ENCODE data around the gene TMEM184A.
"Not testable (repeated sequence)": the region's sequence is repeated elsewhere in the genome, so short reads cannot be mapped to it uniquely, and the experiment has no call there.

TMEM184A gene

DNA sequence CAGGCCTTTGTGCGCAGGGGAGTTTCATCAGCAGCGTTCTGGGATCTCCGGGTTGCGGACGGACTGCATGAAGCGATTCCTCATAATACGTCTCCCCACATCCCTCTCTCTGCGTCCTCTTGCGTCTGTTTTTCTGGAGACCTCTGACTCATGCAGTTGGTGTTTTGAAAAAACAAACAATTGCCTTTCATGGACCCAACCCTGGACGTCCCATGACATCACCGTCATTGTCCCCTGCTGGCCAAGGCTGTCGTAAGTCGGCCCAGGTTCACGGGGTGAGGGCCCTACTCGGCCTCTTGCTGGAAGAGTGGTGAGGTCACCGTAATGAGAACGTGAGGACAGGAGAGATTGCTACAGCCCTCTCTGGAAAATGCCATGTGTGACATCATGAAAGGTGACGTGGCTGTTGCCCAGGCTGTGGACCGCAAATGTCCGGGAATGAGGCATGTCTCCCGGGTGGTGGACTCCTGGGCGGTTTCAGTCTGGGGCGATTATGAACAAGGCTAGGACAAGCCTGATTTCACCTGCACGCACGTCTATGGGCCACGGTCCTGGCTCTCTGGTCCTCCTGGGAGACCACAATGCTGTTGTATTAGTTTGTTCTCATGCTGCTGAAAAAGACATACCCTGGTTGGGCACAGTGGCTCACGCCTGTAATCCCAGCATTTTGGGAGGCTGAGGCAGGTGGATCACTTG is 35.3 kb downstream of the TMEM184A start:
- no peak for DNase-seq

DNA sequence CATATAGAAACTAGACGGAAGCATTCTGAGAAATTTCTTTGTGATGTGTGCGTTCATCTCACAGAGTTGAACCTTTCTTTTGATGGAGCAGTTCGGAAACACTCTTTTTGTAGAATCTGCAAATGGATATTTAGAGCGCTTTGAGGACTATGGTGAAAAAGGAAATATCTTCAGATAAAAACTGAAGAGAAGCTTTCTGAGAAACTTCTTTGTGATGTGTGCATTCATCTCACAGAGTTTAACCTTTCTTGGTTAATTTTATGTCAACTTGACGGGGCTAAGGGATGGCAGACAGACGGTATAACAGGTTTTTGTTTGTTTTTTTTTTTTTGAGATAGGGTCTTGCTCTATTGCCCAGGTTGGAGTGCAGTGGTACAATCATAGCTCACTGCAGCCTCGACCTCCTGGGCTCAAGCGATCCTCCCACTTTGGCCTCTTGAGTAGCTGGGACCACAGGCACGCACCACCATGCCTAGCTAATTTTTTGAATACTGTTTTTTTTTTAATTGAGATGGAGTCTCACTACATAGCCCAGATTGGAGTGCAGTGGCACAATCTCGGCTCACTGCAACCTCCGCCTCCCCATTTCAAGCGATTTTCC is 36.6 kb downstream of the TMEM184A start:
- not testable (repeated sequence) for DNase-seq

DNA sequence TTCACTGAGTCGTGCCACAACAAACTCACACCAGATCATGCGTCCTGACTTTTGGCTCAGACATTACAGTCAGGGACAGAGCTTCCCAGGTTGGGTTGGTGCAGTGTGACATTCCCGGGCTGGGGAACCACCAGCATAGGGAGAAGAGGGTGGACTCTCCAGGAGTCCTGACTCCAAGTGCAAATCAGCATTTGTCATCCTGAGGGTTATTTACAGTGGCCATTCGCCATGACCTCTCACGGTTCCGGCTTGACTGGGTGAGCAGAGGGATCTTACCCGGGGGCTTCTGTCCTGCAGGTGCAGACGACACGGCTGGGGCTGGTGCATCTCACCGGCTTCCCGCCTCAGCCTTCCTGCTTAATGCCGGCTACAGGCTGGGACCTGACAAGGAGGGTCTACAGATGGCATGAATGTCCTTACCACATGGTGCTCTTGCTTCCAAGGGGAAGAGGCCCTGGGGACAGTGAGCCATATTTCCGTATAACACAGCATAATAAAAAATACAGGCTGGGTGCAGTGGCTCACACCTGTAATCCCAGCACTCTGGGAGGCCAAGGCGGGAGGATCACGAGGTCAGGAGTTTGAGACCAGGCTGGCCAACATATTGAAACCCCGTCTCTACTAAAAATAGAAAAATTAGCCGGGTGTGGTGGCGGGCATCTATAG is 39.3 kb downstream of the TMEM184A start:
- DNase-seq, result no peak

DNA sequence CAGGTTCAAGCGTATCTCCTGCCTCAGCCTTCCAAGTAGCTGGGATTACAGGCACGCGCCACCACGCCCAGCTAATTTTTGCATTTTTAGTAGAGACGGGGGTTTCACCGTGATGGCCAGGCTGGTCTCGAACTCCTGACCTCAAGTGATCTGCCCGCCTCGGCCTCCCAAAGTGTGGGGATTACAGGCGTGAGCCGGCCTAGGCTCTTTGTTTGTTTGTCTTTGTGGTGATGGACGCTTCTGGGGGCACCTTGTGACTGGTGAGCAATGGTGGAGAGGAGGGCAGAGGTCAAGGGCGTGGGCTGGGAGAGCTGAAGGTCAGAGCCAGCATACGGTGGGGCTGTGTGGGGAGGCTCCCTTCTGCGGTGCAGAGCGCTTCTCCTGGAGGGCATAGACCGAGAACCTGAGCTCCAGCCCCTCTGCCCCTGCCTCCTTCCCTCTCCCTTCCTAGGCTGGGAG is 40.5 kb downstream of the TMEM184A start:
- not testable (repeated sequence) for DNase-seq

DNA sequence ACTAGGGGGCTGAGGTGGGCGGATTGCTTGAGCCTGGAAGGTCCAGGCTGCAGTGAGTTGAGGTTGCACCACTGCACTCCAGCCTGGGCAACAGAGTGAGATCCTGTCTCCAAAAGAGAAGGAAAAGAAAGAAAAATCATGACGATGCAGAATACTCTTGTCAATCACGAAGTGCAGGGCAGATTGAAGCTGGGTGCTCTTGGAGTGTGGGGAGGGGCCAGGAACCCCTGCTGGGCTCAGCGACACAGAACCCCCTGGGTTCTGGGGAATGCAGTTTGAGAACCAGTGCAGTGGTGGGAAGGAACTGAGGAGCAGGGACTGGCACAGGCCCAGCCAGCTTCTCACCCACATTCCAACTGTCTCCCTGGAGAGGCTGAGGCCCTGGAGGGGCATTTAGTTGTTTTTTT is 41.0 kb downstream of the TMEM184A start:
- DNase-seq, result no peak

DNA sequence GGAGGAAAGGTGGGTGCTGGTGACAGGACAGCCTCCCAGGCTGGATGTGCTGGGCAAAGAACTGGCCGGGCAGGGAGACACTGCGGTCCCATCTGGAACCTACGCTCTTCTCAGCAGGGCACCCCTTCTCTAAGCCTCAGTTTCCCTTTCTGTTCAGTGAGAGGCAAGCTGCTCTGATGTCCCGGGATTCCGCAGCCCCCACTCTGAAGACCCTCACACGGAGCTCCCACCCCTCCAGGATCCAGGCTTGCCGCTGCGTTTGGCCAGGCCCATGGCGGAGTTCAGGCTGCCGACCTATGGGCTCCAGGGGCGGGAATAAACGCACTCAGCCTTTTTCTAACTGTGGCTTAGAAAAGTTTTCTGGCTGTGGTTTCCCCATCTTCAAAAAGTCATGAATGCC is 41.6 kb downstream of the TMEM184A start:
- no peak for DNase-seq

DNA sequence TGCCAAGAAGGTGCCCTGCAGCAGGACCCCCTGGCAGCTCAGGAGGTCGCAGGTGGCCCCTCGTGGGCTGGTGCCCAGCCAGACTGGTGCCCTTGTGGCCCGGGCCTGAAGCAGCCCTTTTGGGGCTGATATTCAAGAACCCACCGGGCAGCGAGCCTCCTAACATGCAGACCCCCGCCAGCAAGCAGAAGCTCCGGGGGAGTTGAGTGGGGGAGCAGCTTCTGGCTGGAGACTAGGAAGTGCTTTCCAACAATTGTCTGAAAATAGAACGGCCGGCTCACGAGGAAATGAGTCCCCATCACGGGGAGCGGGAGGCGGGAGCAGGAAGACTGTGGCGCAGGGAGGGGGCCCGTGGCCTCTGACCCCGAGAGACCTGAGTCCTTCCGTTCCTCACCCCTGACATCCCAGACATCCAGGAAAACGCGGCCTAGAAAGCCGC is 42.3 kb downstream of the TMEM184A start:
- no peak for DNase-seq

DNA sequence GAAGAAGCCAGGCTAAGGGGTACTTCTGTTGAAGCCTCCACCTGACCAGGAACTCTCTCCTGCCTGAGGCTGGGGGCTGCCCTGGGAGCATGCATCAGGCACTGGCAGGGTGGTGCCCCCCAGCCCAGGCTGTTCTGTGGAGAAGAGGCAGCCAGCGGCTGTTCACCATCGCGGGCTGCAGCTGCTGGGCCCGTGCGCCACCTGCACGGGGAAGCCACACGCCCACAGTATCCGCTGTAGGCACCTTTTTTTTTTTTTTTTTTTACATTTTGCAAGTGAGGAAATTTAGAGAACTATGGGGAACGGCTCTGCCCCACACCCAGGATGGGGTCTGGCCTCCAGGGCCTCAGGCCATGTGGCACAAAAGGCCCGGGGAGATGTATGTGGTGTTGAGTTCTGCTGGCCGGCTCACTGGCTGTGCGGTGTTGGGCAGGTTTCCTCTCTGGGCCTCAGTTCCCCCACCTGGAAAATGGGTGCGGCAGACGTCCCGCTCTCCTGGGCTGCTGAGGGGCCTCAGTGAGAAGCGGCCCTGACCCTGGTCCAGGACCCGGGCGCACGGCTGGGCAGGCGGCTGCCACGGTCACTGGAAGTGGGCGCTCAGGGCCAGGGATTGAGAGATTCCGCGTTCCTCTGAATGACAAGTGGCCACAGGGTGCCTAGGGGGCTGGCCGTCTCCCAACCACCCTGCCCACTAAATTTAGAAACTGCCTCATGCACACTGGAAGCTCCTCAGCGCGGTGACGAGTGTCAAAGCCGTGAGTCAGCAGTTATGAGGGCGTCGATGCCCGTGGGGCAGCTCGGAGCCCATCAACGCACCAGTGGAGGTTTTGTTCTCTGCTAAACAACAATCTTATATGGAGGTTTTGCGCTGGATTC is 43.0 kb downstream of the TMEM184A start:
- peak; percentile 48 to 70 for DNase-seq

DNA sequence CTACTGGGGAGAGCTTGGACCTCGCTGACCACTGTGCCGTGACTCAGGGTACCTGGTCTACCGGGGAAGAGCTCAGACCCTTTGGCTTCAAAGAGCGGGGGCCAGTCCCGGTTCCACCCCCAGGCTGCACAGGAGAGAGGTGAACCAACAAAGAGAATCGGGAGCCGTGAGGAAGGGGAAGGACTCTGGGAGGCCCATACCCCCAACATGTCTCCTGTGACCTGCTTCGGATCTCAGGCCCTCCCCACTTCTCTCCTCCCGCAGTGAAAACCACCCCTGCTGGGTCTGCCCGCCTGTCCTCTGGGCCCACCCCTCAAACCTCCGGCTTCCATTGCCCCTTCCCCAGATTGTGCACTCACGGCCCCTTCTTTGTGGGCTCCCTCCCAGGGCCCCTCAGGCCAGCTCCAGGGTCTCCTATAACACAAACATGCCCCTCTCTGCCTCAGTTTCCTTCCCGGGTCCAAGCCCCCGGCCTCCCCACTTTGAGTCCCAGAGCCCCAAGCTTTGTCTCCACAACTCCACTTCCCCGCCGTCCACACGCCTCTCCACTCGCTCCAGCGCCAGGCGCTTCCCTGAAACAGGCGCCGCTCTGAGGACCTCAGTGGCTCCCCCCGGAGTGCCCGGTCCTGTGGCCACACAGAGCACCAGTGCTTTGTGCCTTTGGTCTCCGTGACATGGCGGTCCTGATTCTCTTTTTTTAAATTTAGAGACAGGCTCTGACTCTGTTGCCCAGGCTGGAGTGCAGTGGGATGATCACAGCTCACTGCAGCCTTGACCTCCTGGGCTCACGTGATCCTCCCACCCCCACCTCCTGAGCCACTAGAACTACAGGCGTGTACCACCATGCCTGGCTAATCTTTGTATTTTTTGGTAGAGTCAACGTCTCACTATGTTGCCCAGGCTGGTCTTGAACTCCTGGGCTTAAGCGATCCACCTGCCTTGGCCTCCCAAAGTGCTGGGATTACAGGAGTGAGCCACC is 44.3 kb downstream of the TMEM184A start:
- no peak for DNase-seq

DNA sequence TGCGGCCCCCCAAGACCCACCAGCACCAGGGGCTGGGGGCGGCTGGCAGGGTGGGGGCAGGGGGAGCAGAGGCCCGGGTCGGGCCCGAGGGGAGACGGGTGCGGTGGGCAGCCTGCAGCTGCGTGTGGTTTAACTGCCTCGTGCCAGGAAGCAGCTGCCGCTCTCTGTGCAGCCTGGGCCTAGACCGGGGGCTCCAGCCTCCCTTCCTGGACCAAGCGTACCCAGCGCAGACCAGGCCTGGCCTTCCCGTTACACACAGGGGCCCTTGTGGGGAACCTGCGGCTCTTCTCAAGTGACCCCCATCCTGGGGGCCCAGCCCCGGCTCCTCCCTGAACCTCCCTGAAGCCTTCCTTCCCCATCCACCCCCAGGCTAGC is 45.2 kb downstream of the TMEM184A start:
- DNase-seq, result peak in 1 of 2 donors; percentile 23

DNA sequence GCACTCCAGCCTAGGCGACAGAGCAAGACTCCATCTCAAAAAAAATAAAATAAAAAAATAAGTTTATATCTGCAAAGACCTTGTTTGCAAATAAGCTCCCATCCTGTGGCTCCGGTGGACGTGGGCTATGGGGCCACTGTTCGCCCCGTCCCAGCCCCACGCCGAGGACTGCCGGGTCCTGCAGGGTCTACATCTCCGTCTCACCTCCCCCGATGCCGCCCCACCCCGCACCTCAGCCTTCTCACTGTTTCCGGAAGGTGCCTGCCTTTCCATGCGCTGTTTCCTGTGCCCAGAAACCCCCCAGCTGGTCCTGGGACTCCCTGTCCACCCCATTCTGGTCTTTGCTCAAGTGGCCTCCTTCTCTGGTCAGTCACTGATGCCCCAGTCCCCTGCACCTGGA is 46.8 kb downstream of the TMEM184A start:
- DNase-seq, result no peak

DNA sequence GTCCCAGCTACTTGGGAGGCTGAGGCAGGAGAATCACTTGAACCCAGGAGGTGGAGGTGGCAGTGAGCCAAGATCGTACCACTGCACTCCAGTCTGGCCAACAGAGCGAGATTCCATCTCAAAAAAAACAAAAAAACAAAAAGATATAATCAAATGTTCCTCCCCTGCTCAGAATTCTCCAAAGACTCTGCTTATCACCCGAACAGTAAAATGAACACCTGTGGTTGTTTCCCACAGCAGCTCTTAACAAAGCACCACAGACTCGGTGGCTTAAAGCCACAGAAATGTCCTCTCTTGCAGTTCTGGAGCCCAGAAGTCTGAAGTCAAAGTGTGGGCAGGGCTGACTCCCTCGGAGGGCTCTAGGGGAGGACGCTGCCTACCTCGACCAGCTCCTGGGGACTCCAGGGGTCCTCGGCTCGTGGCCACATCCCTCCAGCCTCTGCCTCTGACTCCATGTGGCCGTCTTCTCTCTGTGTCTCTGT is 47.7 kb downstream of the TMEM184A start:
- DNase-seq, result no peak

DNA sequence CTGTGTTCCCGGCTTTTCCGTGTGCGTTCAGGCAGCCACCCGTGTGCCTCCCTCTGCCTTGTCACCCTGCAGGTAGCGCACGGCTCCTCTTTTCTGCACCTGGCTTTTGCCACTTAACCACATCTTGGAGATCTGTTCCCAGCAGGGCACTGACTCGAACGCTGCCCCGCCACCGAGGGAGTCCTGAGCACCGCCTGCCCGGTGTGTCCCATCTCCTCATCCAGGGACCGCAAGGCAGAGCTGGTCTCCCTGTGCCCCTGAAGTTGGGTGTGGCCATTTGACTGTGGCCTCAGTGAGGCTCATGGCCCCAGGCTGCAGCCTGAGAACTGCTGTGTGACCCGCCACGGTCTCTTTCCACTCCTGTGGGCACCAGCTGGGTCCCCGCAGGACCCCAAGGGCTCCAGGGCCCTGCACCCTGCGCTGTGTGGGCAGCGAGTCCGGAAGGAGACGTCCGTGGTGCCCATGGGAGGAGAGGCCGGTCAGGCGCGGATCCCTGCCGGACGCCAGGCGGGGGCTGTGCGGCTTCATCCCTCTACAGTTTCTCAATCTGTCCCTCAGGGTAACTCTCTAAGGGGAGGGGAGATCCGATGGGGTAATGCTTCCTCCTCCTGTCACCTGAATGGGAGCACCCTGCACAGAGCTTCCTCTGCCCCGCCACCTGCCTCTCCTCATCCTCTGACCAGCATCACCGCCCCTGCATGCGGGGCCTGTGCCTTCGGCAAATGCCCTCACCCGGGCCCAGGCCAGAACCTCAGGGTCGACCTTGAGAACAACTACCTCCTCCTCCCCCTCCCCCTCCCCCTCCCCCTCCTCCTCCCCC is 50.1 kb downstream of the TMEM184A start:
- no peak for DNase-seq

DNA sequence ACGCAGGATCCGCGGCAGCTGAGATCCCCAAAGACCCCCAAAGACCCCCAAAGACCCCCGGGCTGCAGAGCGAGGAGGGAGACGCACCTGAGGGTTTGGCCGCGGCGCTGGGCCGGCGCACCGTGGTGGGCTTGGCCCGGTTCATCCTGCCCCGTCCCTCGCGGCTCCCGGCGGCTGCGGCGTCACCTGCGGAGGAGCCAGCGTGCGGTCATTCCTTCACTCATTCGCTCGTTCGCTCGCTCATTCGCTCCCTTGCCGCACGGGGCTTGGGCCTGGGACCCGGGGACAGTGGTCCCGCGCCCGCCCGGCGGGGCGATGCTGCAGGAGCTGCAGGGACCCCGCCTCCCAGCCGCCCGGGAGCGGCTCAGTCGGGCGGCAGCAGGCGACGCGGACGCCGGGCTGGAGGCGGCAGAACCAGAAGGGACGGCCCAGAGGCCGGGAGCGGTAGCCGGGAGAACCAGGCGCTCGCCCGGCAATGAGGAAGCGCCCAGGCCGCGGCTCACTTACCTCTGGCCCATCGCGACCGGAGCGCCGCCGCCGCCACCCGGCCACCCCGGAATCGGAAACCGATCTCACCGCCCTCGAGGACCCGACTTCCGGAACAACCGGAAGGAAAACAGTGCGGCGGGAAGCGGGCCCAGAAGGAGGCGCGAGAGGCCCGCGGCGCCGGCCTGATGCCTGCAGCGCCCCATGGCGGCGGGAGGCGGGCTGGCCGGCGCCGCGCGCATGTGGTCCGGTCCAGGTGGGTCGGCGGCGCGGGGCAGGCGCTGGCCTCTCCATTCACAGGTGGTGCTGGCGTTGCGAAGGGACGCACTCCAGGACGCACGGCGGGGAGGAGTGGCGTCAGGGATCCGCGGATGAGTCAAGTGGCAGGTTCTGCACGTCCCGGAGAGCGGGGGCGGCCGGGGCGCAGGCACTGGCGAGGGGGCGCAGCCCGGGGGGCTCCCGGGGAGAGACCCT is 51.9 kb downstream of the TMEM184A start, which contains the start of gene INTS1:
INTS1 (minus strand) TSS at position 574 of the 960 bp plus-strand sequence; CDS start at position 145, 429 bp downstream.
- peak; percentile 89 to 90 for DNase-seq

DNA sequence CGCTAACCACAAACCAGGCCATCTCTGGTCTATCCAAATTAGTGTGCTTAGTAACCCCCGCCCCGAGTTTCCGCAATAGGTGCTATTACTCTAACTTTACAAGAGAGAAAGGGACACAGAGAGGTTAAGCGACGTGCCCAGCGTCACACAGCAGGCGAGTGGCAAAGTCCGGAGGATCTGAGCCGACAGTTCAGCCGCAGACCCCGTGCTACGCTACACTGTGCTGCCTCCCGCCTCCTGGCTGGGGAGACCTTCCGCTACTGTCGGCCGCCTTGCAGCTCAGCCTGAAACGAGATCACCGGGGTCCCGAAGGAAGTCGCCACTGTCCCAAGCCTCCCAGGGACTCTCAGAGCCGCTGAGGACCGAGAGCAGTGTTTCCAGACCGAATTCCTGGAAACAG is 52.6 kb downstream of the TMEM184A start:
- DNase-seq, result no peak

DNA sequence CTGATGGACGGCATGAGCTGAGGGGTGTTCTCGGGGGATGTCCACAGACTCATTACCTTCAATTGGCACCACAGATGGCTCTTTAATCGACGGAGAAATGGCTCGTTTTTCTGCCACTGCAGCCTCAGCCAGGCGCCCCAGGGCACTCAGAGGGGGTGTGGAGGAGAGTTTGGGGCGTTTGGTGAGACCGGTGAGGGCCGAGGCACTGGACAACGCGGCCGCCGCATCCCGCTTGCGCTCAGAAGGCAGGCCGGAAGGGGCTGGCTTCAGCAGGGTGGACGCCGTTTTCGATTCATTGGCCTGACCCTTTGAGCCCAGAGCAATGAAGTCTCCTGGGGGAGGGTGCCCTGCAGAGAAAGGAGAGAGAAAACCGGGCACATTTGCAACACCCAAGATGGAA is 53.2 kb downstream of the TMEM184A start:
- DNase-seq, result no peak

DNA sequence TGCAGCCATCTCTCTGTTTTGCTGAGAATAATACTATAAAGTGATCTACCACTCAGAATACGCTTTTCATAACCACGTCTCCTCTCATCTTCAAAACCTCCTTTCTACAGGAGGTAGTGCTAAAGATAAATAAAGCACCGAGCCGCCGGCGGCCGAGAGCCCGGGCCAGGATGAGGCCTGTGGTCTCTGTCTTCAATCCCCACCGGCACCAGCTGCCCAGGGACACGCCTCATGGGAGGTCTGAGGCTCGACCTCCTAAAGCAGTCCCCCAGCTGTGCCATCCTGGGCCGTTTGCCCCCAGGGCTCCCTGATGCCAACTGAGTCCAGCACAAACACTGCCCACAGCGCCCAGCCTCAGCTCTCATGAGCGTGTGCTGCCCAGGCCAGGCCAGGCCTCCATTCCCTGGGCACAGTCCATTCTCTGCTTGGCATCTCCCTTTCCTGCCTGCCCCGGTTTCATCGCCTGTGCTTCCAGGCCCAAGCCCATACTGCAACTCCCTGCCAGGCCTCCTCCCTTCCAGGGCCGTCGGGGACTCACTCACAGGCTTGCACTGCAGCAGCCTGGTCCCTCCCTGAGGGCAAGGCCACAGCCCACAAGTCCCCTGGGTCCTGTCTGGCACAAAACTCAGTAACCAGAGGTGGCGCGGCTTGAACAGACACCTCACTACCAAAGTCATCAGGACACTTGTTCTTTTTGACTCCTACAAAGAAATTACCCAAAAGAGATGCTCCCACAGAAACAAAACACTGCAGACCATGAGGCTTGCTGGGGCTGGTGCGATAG is 54.3 kb downstream of the TMEM184A start:
- DNase-seq, result no peak

DNA sequence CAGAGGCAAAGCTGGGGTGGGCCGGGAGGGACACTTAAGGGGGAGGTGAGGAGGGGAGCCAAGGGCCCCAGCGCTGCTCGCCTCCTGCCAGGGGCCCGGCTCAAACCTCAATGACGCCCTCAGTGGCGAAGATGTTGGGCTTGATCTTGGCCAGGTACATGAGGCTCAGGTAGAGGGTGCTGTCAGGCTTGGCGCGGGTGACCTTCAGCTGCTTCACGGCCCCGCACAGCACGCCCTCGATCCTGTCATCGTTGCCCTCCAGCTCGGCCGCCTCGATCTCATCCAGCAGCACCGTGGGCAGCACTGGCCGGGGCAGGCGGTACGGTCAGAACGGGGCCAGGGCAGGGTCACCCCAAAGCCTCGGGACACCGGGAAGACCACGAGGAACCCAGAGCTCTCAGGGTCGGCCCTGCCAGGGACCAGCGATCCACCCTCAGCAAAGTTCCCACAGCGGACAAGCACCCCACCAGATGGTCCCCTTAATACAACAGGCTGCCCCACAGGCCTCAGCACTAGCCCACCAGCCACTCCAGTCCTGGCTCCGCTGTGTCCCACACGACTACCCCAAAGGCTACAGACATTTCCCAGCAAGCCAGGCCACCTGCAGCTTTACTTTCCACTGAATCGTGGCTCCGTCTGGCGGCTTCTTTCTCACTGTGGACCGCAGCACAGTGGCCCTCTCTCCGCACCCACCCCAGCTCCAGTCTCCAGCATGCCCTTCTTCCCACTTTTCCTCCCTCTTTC is 55.8 kb downstream of the TMEM184A start:
- DNase-seq, result no peak

Measured in CD4-positive, alpha-beta T cell treated with Interleukin-1 beta for 1 hour (primary cell).